HepG2 (cell line): ENCODE results near the gene ALDH7A1. TPM values are rescaled to one million over a fixed set of nuclear protein-coding genes. Genes with fewer than 3 reads are reported as not detected.
A peak's percentile ranks its signal among the peaks of the same experiment; 100 is the strongest.

Source experiments
- ATAC-seq: fragments of 200-7000 bp; cut with Tn5 transposase; 3 replicates; pipeline ENCODE4 v1.9.1; 2020; ENCODE audit warnings: mild to moderate bottlenecking, moderate library complexity
- BruUV-seq: library from RNA; stranded (reverse); fragments of 400-500 nt; replicated peaks from 2 replicates; lab custom pipeline; 2021; lab: Mats Ljungman, UMichigan
- CTCF ChIA-PET: fragments of 300-600 bp; formaldehyde crosslinking; extraction: SDS; loops from one replicate; lab custom pipeline; 2021; ENCODE audit warnings: low total read pairs, inconsistent platforms, low intra/inter-chr PET ratio; lab: Yijun Ruan, JAX
- POLR2A ChIA-PET: fragments of 350-600 bp; sonication (Branson Sonifier 250); formaldehyde crosslinking; loops from one replicate; lab custom pipeline; 2020; ENCODE audit warnings: antibody characterized with exemption, inconsistent platforms; lab: Yijun Ruan, JAX
- DNase-seq: peaks from one replicate; pipeline ENCODE4 v3.0.0-alpha.2; 2015; ENCODE audit warnings: low spot score
- FAIRE-seq: peaks from 3 replicates; lab custom pipeline; 2011; peaks lifted over from hg19 to GRCh38; lab: Jason Lieb, UNC
- H2AFZ ChIP-seq: one replicate; pipeline ENCODE4 v1.6.1; 2011; ENCODE audit warnings: low read length, inconsistent platforms
- H3K27ac ChIP-seq: fragments of 300-600 bp; 3 replicates; pipeline ENCODE4 v1.8.0; 2011; ENCODE audit warnings: mixed run types, mild to moderate bottlenecking, mixed read lengths, low read length, inconsistent platforms; ENCODE audit not compliant: insufficient read depth; ENCODE audit errors: extremely low read length
- H3K27me3 ChIP-seq, 2 experiments: fragments of 200-600 bp in 1 of 2; 2 replicates in 1 of 2; 3 replicates in 1 of 2; pipeline versions ENCODE4 v1.6.0 to v1.8.0; 2011; ENCODE audit warnings: low read length in 2 of 2, mild to moderate bottlenecking in 2 of 2, moderate library complexity in 2 of 2, inconsistent platforms in 1 of 2; ENCODE audit not compliant: insufficient read depth in 2 of 2, control insufficient read depth in 1 of 2
- H3K36me3 ChIP-seq, 2 experiments: fragments of 200-600 bp in 1 of 2; replicated peaks in 1 of 2; 2 replicates in 1 of 2; 3 replicates in 1 of 2; pipeline versions ENCODE4 v1.5.1 to v1.8.0; 2011; ENCODE audit warnings: low read length in 2 of 2, inconsistent platforms in 1 of 2; ENCODE audit not compliant: insufficient read depth in 2 of 2, control insufficient read depth in 1 of 2
- H3K4me1 ChIP-seq: 2 replicates; pipeline ENCODE4 v1.5.1; 2012; ENCODE audit warnings: low read length, inconsistent platforms; ENCODE audit not compliant: insufficient read depth
- H3K4me2 ChIP-seq: 2 replicates; pipeline ENCODE4 v1.6.0; 2011; ENCODE audit warnings: low read depth, low read length, inconsistent platforms
- H3K4me3 ChIP-seq, 3 experiments: fragments of 200-600 bp in 1 of 3; sonication (generic), shearing (Covaris generic) in 1 of 3; replicated peaks in 1 of 3; 2 replicates each; pipeline ENCODE4 v1.5.1; 2011 to 2016; ENCODE audit warnings: low read length in 3 of 3, inconsistent platforms in 2 of 3, low read depth in 2 of 3, mild to moderate bottlenecking in 2 of 3, control low read depth in 1 of 3, mixed read lengths in 1 of 3; ENCODE audit not compliant: insufficient read depth in 1 of 3
- H3K79me2 ChIP-seq: one replicate; pipeline ENCODE4 v1.6.1; 2011; ENCODE audit warnings: low read length, inconsistent platforms; ENCODE audit not compliant: insufficient read depth
- H3K9ac ChIP-seq: 2 replicates; pipeline ENCODE4 v1.6.0; 2011; ENCODE audit warnings: mild to moderate bottlenecking, low read depth, low read length, inconsistent platforms; ENCODE audit not compliant: insufficient read depth
- H3K9me3 ChIP-seq: 2 replicates; pipeline ENCODE4 v1.5.1; 2012; ENCODE audit warnings: mild to moderate bottlenecking, low read length
- H4K20me1 ChIP-seq: 2 replicates; pipeline ENCODE4 v1.6.0; 2011; ENCODE audit warnings: inconsistent platforms, mild to moderate bottlenecking, low read length, moderate library complexity; ENCODE audit not compliant: insufficient read depth
- HDAC1 ChIP-seq: sonication (generic); formaldehyde crosslinking; IDR thresholded peaks from 2 replicates; pipeline ENCODE4 v1.5.1; 2020; ENCODE audit warnings: mild to moderate bottlenecking, missing genetic modification reagents
- PAWR ChIP-seq: sonication (generic); formaldehyde crosslinking; IDR thresholded peaks from 2 replicates; pipeline ENCODE4 v1.4.0; 2020; ENCODE audit warnings: missing genetic modification reagents, mild to moderate bottlenecking, borderline replicate concordance
- SMAD9 ChIP-seq: sonication (generic); formaldehyde crosslinking; IDR thresholded peaks from 2 replicates; pipeline ENCODE4 v1.5.1; 2020; ENCODE audit warnings: mild to moderate bottlenecking, missing genetic modification reagents
- ZNF121 ChIP-seq: sonication (generic); formaldehyde crosslinking; IDR thresholded peaks from 2 replicates; pipeline ENCODE4 v1.5.0; 2020; ENCODE audit warnings: mild to moderate bottlenecking, missing genetic modification reagents
- ZNF275 ChIP-seq: sonication (generic); formaldehyde crosslinking; IDR thresholded peaks from 2 replicates; pipeline ENCODE4 v1.8.0; 2022; ENCODE audit warnings: missing genetic modification reagents, mild to moderate bottlenecking, inconsistent platforms, borderline replicate concordance
- ZNF547 ChIP-seq: sonication (generic); formaldehyde crosslinking; IDR thresholded peaks from 2 replicates; pipeline ENCODE4 v1.5.1; 2020; ENCODE audit warnings: mild to moderate bottlenecking, missing genetic modification reagents
- ZNF557 ChIP-seq: sonication (generic); formaldehyde crosslinking; IDR thresholded peaks from 2 replicates; pipeline ENCODE4 v1.4.0; 2020; ENCODE audit warnings: missing genetic modification reagents
- WGBS: methylation state at CpG from one replicate; pipeline ENCODE4 v1.1.6; 2017; ENCODE audit warnings: low lambda C conversion rate; 5-methylcytosine and 5-hydroxymethylcytosine counted together
- in situ Hi-C: cut with HindIII; loops from 2 replicates; pipeline ENCODE4 v1.10.0; 2017; ENCODE audit warnings: low pct_unique_long_range_greater_than_20kb; ENCODE audit not compliant: extremely low pct_ligation_motif_present
- intact Hi-C: fragments of 100-400 bp; cut with micrococcal nuclease; formaldehyde crosslinking; loops from one replicate; pipeline ENCODE4 v1.10.0; 2022; ENCODE audit not compliant: unreplicated experiment
- polyA plus RNA-seq, 8 experiments: library from polyadenylated mRNA; depleted of rRNA in 3 of 8; stranded (reverse) in 7 of 8; unstranded in 1 of 8; fragments of >200 nt; fragmentation: Illumina TruSeq in 4 of 8; extraction: Trizol in 4 of 8; gene quantifications; 2 replicates each; pipeline versions ENCODE4 v1.2.1 to v1.2.3, GENCODE V29; 2011 to 2016; ENCODE audit warnings: low read depth in 4 of 8, missing spikeins in 1 of 8, mixed read lengths in 1 of 8; ENCODE audit not compliant: insufficient read depth in 1 of 8
- total RNA-seq, 5 experiments: library from RNA; depleted of rRNA; stranded (reverse); fragments of >200 nt; fragmentation: Illumina TruSeq; extraction: Trizol; gene quantifications; 2 replicates each; pipeline ENCODE4 v1.2.3, GENCODE V29; 2016; ENCODE audit warnings: low read depth in 1 of 5

Gene ALDH7A1
- total and polyA plus RNA-seq, 2 of the 13 experiments (the other 11 are each of a cell fraction or from before 2014, with no cell fraction given): 69.0 to 100 TPM

- DNase-seq: no peak
- TF ChIP-seq HDAC1 (CRISPR knock-in tag): no peak
- H3K36me3 ChIP-seq: no peaks in the 10 kb centered on the region
- no peak overlapping the region for H3K9ac ChIP-seq
- BruUV-seq: no TSS peak
- CTCF ChIA-PET: no interaction called here
- intact Hi-C loops: no loop called here
- H2AFZ ChIP-seq: no peak overlapping the region
- H3K4me1 ChIP-seq: peaks cover 17% of the 10 kb centered on the region
- in situ Hi-C loops: no loop called here
- no peak for ATAC-seq
- H3K27ac ChIP-seq: no peak overlapping the region
- POLR2A ChIA-PET: no interaction called here
- no peaks in the 10 kb centered on the region for H3K9me3 ChIP-seq
- no peak overlapping the region for H3K4me3 ChIP-seq
- FAIRE-seq: no peak
- 50% methylated on average over 1 of the region's 1 CpG for WGBS
- H3K4me2 ChIP-seq: no peak overlapping the region
- no peaks in the 10 kb centered on the region for H3K79me2 ChIP-seq
- no peaks in the 10 kb centered on the region for H3K27me3 ChIP-seq
- no peaks in the 10 kb centered on the region for H4K20me1 ChIP-seq
Measured at GRCh38 chr5:126636956-126637355, 41.9 kb upstream of the ALDH7A1 start.

GRCh38 chr5:126635585-126635984, 40.6 kb upstream of the ALDH7A1 start:
- H3K27ac ChIP-seq: no peak overlapping the region
- no peak for TF ChIP-seq ZNF547 (CRISPR knock-in tag)
- no peak for TF ChIP-seq SMAD9
- TF ChIP-seq PAWR (CRISPR knock-in tag): no peak
- peak; percentile 72 for TF ChIP-seq ZNF121
- TF ChIP-seq ZNF557 (CRISPR knock-in tag): no peak
- TF ChIP-seq ZNF275: no peak
- H3K9ac ChIP-seq: no peak overlapping the region
- no peak overlapping the region for H2AFZ ChIP-seq
- FAIRE-seq (no peak), ATAC-seq (no peak), DNase-seq (no peak)
- CTCF ChIA-PET: no interaction called here
- H3K4me2 ChIP-seq: no peak overlapping the region
- intact Hi-C loops: no loop called here
- H3K36me3 ChIP-seq: no peaks in the 10 kb centered on the region
- 79% methylated on average over 3 of the region's 3 CpGs for WGBS
- in situ Hi-C loops: no loop called here
- H3K27me3 ChIP-seq: no peaks in the 10 kb centered on the region
- H3K79me2 ChIP-seq: no peaks in the 10 kb centered on the region
- peaks cover 25% of the 10 kb centered on the region for H3K4me1 ChIP-seq
- H4K20me1 ChIP-seq: no peaks in the 10 kb centered on the region
- POLR2A ChIA-PET: interaction anchor here (0.6 to 1.2 kb wide), 2 partner anchors 12 to 35 kb away, joined by 3 read pairs; partner anchors contain the start of gene PHAX
- no peak overlapping the region for H3K4me3 ChIP-seq
- no peaks in the 10 kb centered on the region for H3K9me3 ChIP-seq
- no TSS peak for BruUV-seq
